HCT116 (cell line): ENCODE measurements around the gene DYNC1I1. TPM values are rescaled to one million over a fixed set of nuclear protein-coding genes. Genes with fewer than 3 reads are reported as not detected.

Experiments used
- ATAC-seq: fragments of 200-7000 bp; cut with Tn5 transposase; 2 replicates; pipeline ENCODE4 v1.9.1; 2020; ENCODE audit warnings: mild to moderate bottlenecking, moderate library complexity
- Bru-seq: library from RNA; stranded (reverse); fragments of 400-500 nt; gene quantifications from one replicate; lab custom pipeline; 2021; lab: Mats Ljungman, UMichigan
- BruChase-seq, 2 experiments: library from RNA; stranded (reverse); fragments of 400-500 nt; gene quantifications; one replicate each; lab custom pipeline; 2021; lab: Mats Ljungman, UMichigan
- BruUV-seq: library from RNA; stranded (reverse); fragments of 400-500 nt; replicated peaks from 2 replicates; lab custom pipeline; 2021; lab: Mats Ljungman, UMichigan
- CTCF ChIA-PET: fragments of 300-600 bp; sonication (Branson Sonifier 250); formaldehyde crosslinking; loops from one replicate; lab custom pipeline; 2021; ENCODE audit warnings: antibody characterized with exemption; lab: Charles Lee
- POLR2A ChIA-PET: fragments of 300-600, 350-600 bp; sonication (Branson Sonifier 250); formaldehyde crosslinking; loops from one replicate; lab custom pipeline; 2021; ENCODE audit warnings: antibody characterized with exemption; lab: Charles Lee
- RAD21 ChIA-PET, 2 experiments: fragments of 300-600 bp; sonication (Branson Sonifier 250); formaldehyde crosslinking; loops; one replicate each; lab custom pipeline; 2023; ENCODE audit warnings: low total read pairs in 2 of 2; ENCODE audit not compliant: uncharacterized antibody in 2 of 2, unreplicated experiment in 2 of 2, low non-redundant PET in 1 of 2; lab: Charles Lee
- DNase-seq: peaks from one replicate; pipeline ENCODE4 v3.0.0-alpha.2; 2010; ENCODE audit warnings: low read depth, low spot score
- H2AFZ ChIP-seq: fragments of 200-600 bp; shearing (Covaris generic), sonication (generic); 2 replicates; pipeline ENCODE4 v1.6.1; 2017; ENCODE audit warnings: low read depth, mixed run types, mixed read lengths, antibody characterized with exemption, low read length; ENCODE audit not compliant: poor library complexity, severe bottlenecking
- H3K27ac ChIP-seq: 2 replicates; pipeline ENCODE4 v1.5.1; 2012; ENCODE audit warnings: low read depth, low read length
- H3K27me3 ChIP-seq: fragments of 200-600 bp; sonication (generic); 2 replicates; pipeline ENCODE4 v1.6.1; 2016; ENCODE audit warnings: mixed run types, low read length, mixed read lengths; ENCODE audit not compliant: insufficient read depth
- H3K36me3 ChIP-seq, 2 experiments: fragments of 200-500 bp in 1 of 2; fragments of 200-600 bp in 1 of 2; sonication (Bioruptor generic) in 1 of 2; sonication (generic) in 1 of 2; 2 replicates each; pipeline versions ENCODE4 v1.5.1 to v1.6.1; 2014 to 2016; ENCODE audit warnings: low read length in 2 of 2, inconsistent platforms in 1 of 2, mixed read lengths in 1 of 2, mixed run types in 1 of 2; ENCODE audit not compliant: insufficient read depth in 2 of 2, control insufficient read depth in 1 of 2
- H3K4me1 ChIP-seq, 2 experiments: fragments of 200-600 bp in 1 of 2; sonication (generic) in 1 of 2; 2 replicates each; pipeline versions ENCODE4 v1.5.1 to v1.6.1; 2012 to 2017; ENCODE audit warnings: low read length in 2 of 2, inconsistent platforms in 1 of 2, mild to moderate bottlenecking in 1 of 2, mixed read lengths in 1 of 2, mixed run types in 1 of 2, moderate library complexity in 1 of 2; ENCODE audit not compliant: insufficient read depth in 2 of 2, control insufficient read depth in 1 of 2
- H3K4me2 ChIP-seq: fragments of 200-600 bp; sonication (generic); 2 replicates; pipeline ENCODE4 v1.6.1; 2017; ENCODE audit warnings: mixed run types, low read length, mixed read lengths
- H3K4me3 ChIP-seq, 2 experiments: fragments of 200-600 bp in 1 of 2; sonication (generic) in 1 of 2; replicated peaks in 1 of 2; 2 replicates each; pipeline ENCODE4 v1.5.1; 2011 to 2016; ENCODE audit warnings: low read length in 2 of 2, control low read depth in 1 of 2, low read depth in 1 of 2, mild to moderate bottlenecking in 1 of 2, mixed read lengths in 1 of 2, mixed run types in 1 of 2
- H3K79me2 ChIP-seq: fragments of 200-600 bp; sonication (generic); 2 replicates; pipeline ENCODE4 v1.6.1; 2017; ENCODE audit warnings: mild to moderate bottlenecking, mixed run types, low read length, moderate library complexity, mixed read lengths; ENCODE audit not compliant: insufficient read depth
- H3K9ac ChIP-seq: fragments of 200-600 bp; sonication (generic); 2 replicates; pipeline ENCODE4 v1.6.1; 2016; ENCODE audit warnings: low read length, mixed read lengths
- H3K9me2 ChIP-seq: fragments of 200-600 bp; sonication (generic), shearing (Covaris generic); 2 replicates; pipeline ENCODE4 v1.6.1; 2017; ENCODE audit warnings: mixed run types, mild to moderate bottlenecking, moderate library complexity; ENCODE audit not compliant: insufficient read depth
- H3K9me3 ChIP-seq, 2 experiments: fragments of 200-500 bp in 1 of 2; fragments of 200-600 bp in 1 of 2; sonication (Bioruptor generic) in 1 of 2; sonication (generic) in 1 of 2; 2 replicates each; pipeline ENCODE4 v1.6.1; 2014 to 2017; ENCODE audit warnings: low read length in 2 of 2, mixed read lengths in 2 of 2, inconsistent platforms in 1 of 2, low read depth in 1 of 2, mild to moderate bottlenecking in 1 of 2, mixed run types in 1 of 2, moderate library complexity in 1 of 2; ENCODE audit not compliant: control insufficient read depth in 1 of 2, insufficient read depth in 1 of 2
- H4K20me1 ChIP-seq: fragments of 200-600 bp; sonication (generic), shearing (Covaris generic); 2 replicates; pipeline ENCODE4 v1.6.1; 2017; ENCODE audit warnings: mixed run types, mild to moderate bottlenecking, moderate library complexity; ENCODE audit not compliant: insufficient read depth
- ATF3 ChIP-seq: IDR thresholded peaks from 2 replicates; pipeline ENCODE4 v1.6.1; 2012
- CBX3 ChIP-seq: IDR thresholded peaks from 2 replicates; pipeline ENCODE4 v1.6.1; 2012; ENCODE audit warnings: low read depth
- CEBPB ChIP-seq: IDR thresholded peaks from 2 replicates; pipeline ENCODE4 v1.6.1; 2012; ENCODE audit warnings: low read depth
- CTCF ChIP-seq, 3 experiments: fragments of 200-600 bp in 1 of 3; sonication (generic) in 1 of 3; IDR thresholded peaks in 2 of 3; conservative IDR thresholded peaks in 1 of 3; 2 replicates each; pipeline ENCODE4 v1.5.1; 2012 to 2017; ENCODE audit warnings: low read depth in 2 of 3, low read length in 2 of 3, antibody characterized with exemption in 1 of 3, borderline replicate concordance in 1 of 3, control low read depth in 1 of 3, mild to moderate bottlenecking in 1 of 3, mixed read lengths in 1 of 3, mixed run types in 1 of 3, moderate library complexity in 1 of 3; ENCODE audit not compliant: insufficient read depth in 1 of 3
- EGR1 ChIP-seq: IDR thresholded peaks from 2 replicates; pipeline ENCODE4 v1.6.1; 2012; ENCODE audit warnings: low read depth
- ELF1 ChIP-seq: IDR thresholded peaks from 2 replicates; pipeline ENCODE4 v1.6.1; 2012; ENCODE audit warnings: low read depth, borderline replicate concordance
- EZH2 ChIP-seq: fragments of 200-600 bp; sonication (generic); IDR thresholded peaks from 2 replicates; pipeline ENCODE4 v1.6.1; 2017; ENCODE audit warnings: antibody characterized with exemption, mixed run types
- EZH2phosphoT487 ChIP-seq: fragments of 200-600 bp; IDR thresholded peaks from 2 replicates; pipeline ENCODE4 v1.6.1; 2018; ENCODE audit warnings: antibody characterized with exemption, borderline replicate concordance
- MAX ChIP-seq: IDR thresholded peaks from 2 replicates; pipeline ENCODE4 v1.6.1; 2012
- POLR2A ChIP-seq: IDR thresholded peaks from 2 replicates; pipeline ENCODE4 v1.7.0; 2011; ENCODE audit warnings: borderline replicate concordance; ENCODE audit not compliant: insufficient read depth, insufficient read length; ENCODE audit errors: extremely low read depth
- RAD21 ChIP-seq: IDR thresholded peaks from 2 replicates; pipeline ENCODE4 v1.6.1; 2012; ENCODE audit warnings: low read depth, mild to moderate bottlenecking
- REST ChIP-seq: IDR thresholded peaks from 2 replicates; pipeline ENCODE4 v1.6.1; 2012; ENCODE audit warnings: low read depth
- SIN3A ChIP-seq: IDR thresholded peaks from 2 replicates; pipeline ENCODE4 v1.6.1; 2012; ENCODE audit warnings: low read depth
- SRF ChIP-seq: IDR thresholded peaks from 2 replicates; pipeline ENCODE4 v1.6.1; 2012; ENCODE audit warnings: low read depth
- TCF7L2 ChIP-seq: IDR thresholded peaks from 2 replicates; pipeline ENCODE4 v1.7.0; 2011; ENCODE audit warnings: borderline replicate concordance, inconsistent platforms; ENCODE audit not compliant: insufficient read depth, insufficient read length; ENCODE audit errors: extremely low read depth
- YY1 ChIP-seq: IDR thresholded peaks from 2 replicates; pipeline ENCODE4 v1.6.1; 2011; ENCODE audit warnings: low read length, low read depth, moderate library complexity, mild to moderate bottlenecking; ENCODE audit not compliant: insufficient replicate concordance; ENCODE audit errors: extremely low read depth
- ZBTB33 ChIP-seq: IDR thresholded peaks from 2 replicates; pipeline ENCODE4 v1.6.1; 2011; ENCODE audit warnings: mild to moderate bottlenecking, low read length, moderate library complexity; ENCODE audit not compliant: insufficient replicate concordance; ENCODE audit errors: extremely low read depth
- ZFX ChIP-seq: fragments of 450-650 bp; IDR thresholded peaks from 2 replicates; pipeline ENCODE4 v1.6.1; 2017
- ZNF274 ChIP-seq: fragments of 200-500 bp; sonication (Bioruptor generic); IDR thresholded peaks from 2 replicates; pipeline ENCODE4 v1.6.1; 2014; ENCODE audit warnings: mild to moderate bottlenecking, low read depth, low read length, inconsistent platforms
- intact Hi-C: fragments of 100-400 bp; cut with micrococcal nuclease; formaldehyde crosslinking; loops from 2 replicates; pipeline ENCODE4 v1.10.0; 2022
- long read RNA-seq: library from polyadenylated mRNA; unstranded; transcript quantifications from one replicate; pipeline ENCODE4 v2.0.0, GENCODE V29; 2021; ENCODE audit not compliant: unreplicated experiment
- polyA plus RNA-seq: library from polyadenylated mRNA; unstranded; fragments of >200 nt; gene quantifications from 2 replicates; pipeline ENCODE4 v1.2.1, GENCODE V29; 2012; ENCODE audit warnings: missing spikeins
- total RNA-seq: library from RNA; stranded (reverse); gene quantifications from one replicate; pipeline ENCODE4 v1.2.1, GENCODE V29; 2021; ENCODE audit not compliant: unreplicated experiment

Gene DYNC1I1
- total RNA-seq, result not detected
- 0.04 and 0.08 TPM in 2 replicates for polyA plus RNA-seq
- percentile 9 among the genes with signal in this experiment for Bru-seq, nascent RNA
- BruChase-seq, experiment 1, labeled RNA remaining after a 6-hour chase, result percentile 3 among the genes with signal in this experiment
- BruChase-seq, experiment 2, labeled RNA remaining after a 2-hour chase, result percentile 9 among the genes with signal in this experiment
- long read RNA-seq, result 0 reads

- no peaks in the 10 kb centered on the region for H3K4me1 ChIP-seq
- ChIA-PET POLR2A (no interaction called here), RAD21 (no interaction called here), CTCF (no interaction called here)
- H3K36me3 ChIP-seq, result no peaks in the 10 kb centered on the region; a peak in 1 of 4 replicates
- no peaks in the 10 kb centered on the region for H4K20me1 ChIP-seq
- no TSS peak for BruUV-seq
- H3K9ac ChIP-seq, result no peak within 1 kb of the TSS
- ATAC-seq, result peak; percentile 89
- intact Hi-C loops, result no loop called here
- no peaks in the 10 kb centered on the region for H3K27me3 ChIP-seq
- TF ChIP-seq TCF7L2 (no peak), CEBPB (no peak), ATF3 (no peak), SIN3A (no peak), RAD21 (no peak), ZNF274 (no peak), CBX3 (no peak), ELF1 (no peak), ZBTB33 (no peak), YY1 (no peak), MAX (no peak), EZH2phosphoT487 (no peak), ZFX (no peak), SRF (no peak), CTCF (IDR thresholded peaks at IDR 0.05 in 2 of 3, conservative IDR thresholded peaks at IDR 0.05 in 1 of 3; ENCODE audit: borderline replicate concordance in 1 of 3, insufficient read depth in 1 of 3, low read depth in 2 of 3, low read length in 2 of 3) (no peak), EGR1 (no peak), POLR2A (no peak), EZH2 (no peak), REST (no peak)
- H3K79me2 ChIP-seq, result no peaks in the 10 kb centered on the region
- peak within 1 kb of the TSS; percentile 72 for H3K4me2 ChIP-seq
- no peak for DNase-seq
- no peaks in the 10 kb centered on the region for H3K9me2 ChIP-seq
- no peaks in the 10 kb centered on the region for H3K9me3 ChIP-seq
- H2AFZ ChIP-seq, result no peak within 1 kb of the TSS
- H3K4me3 ChIP-seq, result peak within 1 kb of the TSS; percentile 26 to 51
- no peak within 1 kb of the TSS for H3K27ac ChIP-seq
Measured at GRCh38 chr7:95772298-95772770, at the start of gene DYNC1I1. DYNC1I1 (plus strand) TSS chr7:95772554; CDS start chr7:95804730, 32,176 bp downstream.
